Nephron progenitor cell (in vitro differentiated cells): Measurements from ENCODE around the gene IGLON5.
A peak's percentile ranks its signal among the peaks of the same experiment; 100 is the strongest.

ENCODE experiments used
- DNase-seq: peaks from one replicate; pipeline ENCODE4 v3.0.0; 2021
- H3K27ac Mint-ChIP-seq: 2 replicates; pipeline ENCODE4 v1.8.0; 2021; ENCODE audit warnings: mild to moderate bottlenecking, moderate library complexity, mixed read lengths
- H3K27me3 Mint-ChIP-seq: 2 replicates; pipeline ENCODE4 v1.8.0; 2021; ENCODE audit warnings: mild to moderate bottlenecking, low read depth, mixed read lengths; ENCODE audit not compliant: poor library complexity
- H3K36me3 Mint-ChIP-seq: 2 replicates; pipeline ENCODE4 v1.8.0; 2021; ENCODE audit warnings: low read depth, mixed read lengths
- H3K4me1 Mint-ChIP-seq: 2 replicates; pipeline ENCODE4 v1.8.0; 2021; ENCODE audit warnings: mixed read lengths
- H3K4me3 Mint-ChIP-seq: 2 replicates; pipeline ENCODE4 v1.8.0; 2021; ENCODE audit warnings: mild to moderate bottlenecking, moderate library complexity, mixed read lengths
- H3K9me3 Mint-ChIP-seq: 2 replicates; pipeline ENCODE4 v1.8.0; 2021; ENCODE audit warnings: mild to moderate bottlenecking, moderate library complexity, mixed read lengths
- TF ChIP-seq, protein P1 (sequence below): fragments of 200-600 bp; sonication (generic); IDR thresholded peaks from 2 replicates; pipeline ENCODE4 v1.5.0; 2021; ENCODE audit warnings: antibody characterized with exemption

The IGLON5 gene

DNA sequence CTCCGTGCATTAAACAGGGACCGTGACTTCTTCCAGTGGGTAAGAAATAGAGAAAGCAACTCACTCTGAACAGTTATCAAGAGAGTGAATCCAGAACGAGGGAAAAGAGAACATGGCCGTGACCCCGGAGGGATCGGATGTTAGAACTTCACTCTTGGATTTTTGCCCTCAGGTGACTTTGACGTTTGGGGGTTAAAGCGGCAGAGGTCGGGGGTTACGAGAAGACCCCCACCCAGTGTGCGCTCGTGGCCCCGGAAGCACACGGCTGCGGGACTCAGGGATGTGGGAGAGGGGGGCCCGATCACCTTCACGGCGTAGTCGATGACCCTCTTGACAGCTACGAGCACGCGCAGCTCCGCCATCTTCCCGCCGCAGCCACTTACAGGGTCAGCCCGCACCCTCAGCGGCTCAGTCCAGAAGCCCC is 54.5 kb downstream of the IGLON5 start, which contains the start of gene ETFB:
ETFB (minus strand) TSS at position 424 of the 424 bp plus-strand sequence; CDS start at position 362, 62 bp downstream.
- Mint-ChIP-seq H3K4me1 (peaks cover 61% of the 10 kb centered on the region), H3K4me3 (peak within 1 kb of the TSS; percentile 99), H3K36me3 (no peaks in the 10 kb centered on the region), H3K27me3 (peaks cover 4% of the 10 kb centered on the region), H3K27ac (peak within 1 kb of the TSS; percentile 100), H3K9me3 (no peaks in the 10 kb centered on the region)
- TF ChIP-seq, protein P1, sequence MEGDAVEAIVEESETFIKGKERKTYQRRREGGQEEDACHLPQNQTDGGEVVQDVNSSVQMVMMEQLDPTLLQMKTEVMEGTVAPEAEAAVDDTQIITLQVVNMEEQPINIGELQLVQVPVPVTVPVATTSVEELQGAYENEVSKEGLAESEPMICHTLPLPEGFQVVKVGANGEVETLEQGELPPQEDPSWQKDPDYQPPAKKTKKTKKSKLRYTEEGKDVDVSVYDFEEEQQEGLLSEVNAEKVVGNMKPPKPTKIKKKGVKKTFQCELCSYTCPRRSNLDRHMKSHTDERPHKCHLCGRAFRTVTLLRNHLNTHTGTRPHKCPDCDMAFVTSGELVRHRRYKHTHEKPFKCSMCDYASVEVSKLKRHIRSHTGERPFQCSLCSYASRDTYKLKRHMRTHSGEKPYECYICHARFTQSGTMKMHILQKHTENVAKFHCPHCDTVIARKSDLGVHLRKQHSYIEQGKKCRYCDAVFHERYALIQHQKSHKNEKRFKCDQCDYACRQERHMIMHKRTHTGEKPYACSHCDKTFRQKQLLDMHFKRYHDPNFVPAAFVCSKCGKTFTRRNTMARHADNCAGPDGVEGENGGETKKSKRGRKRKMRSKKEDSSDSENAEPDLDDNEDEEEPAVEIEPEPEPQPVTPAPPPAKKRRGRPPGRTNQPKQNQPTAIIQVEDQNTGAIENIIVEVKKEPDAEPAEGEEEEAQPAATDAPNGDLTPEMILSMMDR = no peak
- no peak for DNase-seq

DNA sequence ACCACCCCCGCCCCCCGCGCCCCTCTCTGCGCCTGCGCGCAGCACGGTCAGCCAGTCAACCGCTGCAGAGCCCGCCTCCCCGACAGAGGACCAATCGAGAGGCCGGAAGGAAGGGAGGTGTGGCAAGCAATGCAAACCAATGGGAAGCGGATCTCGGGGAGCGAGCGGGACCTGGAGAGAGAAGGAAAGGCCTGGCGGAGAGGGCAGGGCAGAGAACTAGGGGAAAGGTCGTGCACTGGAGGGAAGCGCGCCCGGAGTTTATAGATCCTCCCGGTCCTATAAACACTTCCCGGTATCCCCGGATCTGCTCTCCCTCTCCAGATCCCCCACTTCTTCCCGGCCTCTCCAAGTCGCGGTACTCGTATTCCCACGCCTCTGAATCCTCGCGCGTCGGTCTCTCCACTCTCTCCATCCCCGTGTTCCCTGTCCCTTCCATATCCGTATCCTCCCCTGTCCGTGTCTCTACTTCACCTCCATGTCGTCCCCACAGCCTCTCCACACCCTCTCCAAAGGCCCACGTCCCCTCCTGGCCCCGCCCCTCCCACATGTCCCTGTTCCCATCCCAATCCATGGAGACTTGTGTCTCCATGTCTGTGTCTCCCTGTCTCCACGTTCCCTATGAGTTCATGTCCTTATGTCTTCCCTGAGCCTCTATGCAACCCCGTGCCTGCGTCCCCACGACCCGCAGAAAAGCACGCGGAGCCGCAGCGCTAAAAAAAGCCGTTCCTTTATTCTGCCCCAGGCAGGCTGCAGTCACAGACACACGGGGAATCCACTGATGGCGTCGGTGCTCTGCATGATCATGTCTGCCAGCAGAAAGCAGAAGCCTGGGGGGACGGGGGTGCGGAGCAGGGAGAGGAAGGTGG is 55.2 kb downstream of the IGLON5 start:
- DNase-seq = peak; percentile 96
- peak overlapping the region; percentile 100 for H3K27ac Mint-ChIP-seq
- H3K4me1 Mint-ChIP-seq = peaks cover 66% of the 10 kb centered on the region
- H3K9me3 Mint-ChIP-seq = no peaks in the 10 kb centered on the region
- H3K4me3 Mint-ChIP-seq = peak overlapping the region; percentile 99
- H3K27me3 Mint-ChIP-seq = peaks cover 4% of the 10 kb centered on the region
- TF ChIP-seq, protein P1 = no peak
- H3K36me3 Mint-ChIP-seq = no peaks in the 10 kb centered on the region

DNA sequence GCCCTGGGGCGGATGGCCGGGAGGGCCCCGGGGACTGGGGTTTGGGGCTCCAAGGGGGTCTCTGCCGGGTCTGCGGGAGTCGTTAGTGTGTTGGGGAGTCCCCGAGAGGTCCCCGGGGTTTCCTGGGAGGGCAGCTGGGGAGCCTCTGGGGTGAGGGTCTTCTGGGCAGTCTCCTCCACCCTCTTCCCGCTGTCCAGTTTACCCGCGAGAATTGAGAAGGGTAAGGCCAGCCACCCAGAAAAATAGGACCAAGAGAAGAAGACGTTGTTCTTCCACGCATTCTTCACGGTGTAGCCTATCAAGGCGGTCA is 55.8 kb downstream of the IGLON5 start:
- peak overlapping the region; percentile 100 for H3K27ac Mint-ChIP-seq
- peak overlapping the region; percentile 99 for H3K4me3 Mint-ChIP-seq
- peaks cover 4% of the 10 kb centered on the region for H3K27me3 Mint-ChIP-seq
- H3K9me3 Mint-ChIP-seq = no peaks in the 10 kb centered on the region
- H3K36me3 Mint-ChIP-seq = no peaks in the 10 kb centered on the region
- TF ChIP-seq, protein P1 = no peak
- H3K4me1 Mint-ChIP-seq = peaks cover 67% of the 10 kb centered on the region
- peak; percentile 43 for DNase-seq

GRCh38 chr19:51367565-51368365 is 56.3 kb downstream of the IGLON5 start:
- H3K27me3 Mint-ChIP-seq = peaks cover 6% of the 10 kb centered on the region
- TF ChIP-seq, protein P1 = no peak
- H3K36me3 Mint-ChIP-seq = no peaks in the 10 kb centered on the region
- peak overlapping the region; percentile 99 for H3K4me3 Mint-ChIP-seq
- peak overlapping the region; percentile 100 for H3K27ac Mint-ChIP-seq
- H3K4me1 Mint-ChIP-seq = peaks cover 67% of the 10 kb centered on the region
- DNase-seq = peak; percentile 100
- H3K9me3 Mint-ChIP-seq = no peaks in the 10 kb centered on the region

DNA sequence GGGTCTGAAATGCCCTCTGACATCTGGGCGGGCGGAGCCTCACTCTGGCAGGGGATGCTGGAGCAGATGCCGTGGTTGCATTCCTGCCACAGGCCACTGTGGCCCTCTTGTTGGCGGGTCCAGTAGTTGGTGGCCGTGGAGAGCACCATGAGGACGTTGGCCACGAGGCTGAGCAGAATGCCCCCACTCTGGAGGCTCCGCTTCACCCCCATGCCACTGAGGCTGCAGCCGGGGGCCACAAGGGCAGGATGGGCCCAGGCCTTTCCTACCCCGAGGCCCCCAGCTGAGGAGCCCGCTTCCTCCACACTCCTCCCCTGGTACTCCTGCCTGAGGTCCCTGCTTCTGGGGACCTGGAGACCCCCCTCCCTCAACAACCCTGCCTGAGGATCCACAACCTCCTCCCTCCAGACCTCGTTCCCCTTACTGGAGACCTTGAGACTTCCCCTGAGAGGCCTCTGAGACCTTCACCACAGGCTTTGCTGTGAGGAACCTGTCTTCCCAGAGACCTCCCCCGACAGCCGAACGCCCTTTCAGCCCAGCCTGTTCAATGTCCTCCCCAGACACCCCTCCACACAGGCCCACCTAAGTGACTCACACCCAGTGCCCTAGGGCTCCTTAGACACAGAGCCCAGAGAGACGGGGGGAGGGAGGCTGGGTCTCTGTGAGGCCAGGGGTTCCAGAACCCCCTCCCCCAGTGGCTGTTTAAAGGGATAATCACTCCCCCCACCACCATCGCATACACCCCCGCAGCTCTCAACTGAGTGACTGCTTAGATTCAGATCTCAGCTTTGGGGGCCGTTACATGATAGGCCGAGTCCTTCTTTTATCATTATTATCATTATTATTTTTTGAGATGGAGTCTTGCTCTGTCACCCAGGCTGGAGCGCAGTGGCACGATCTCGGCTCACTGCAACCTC is 57.2 kb downstream of the IGLON5 start, which contains the start of gene CLDND2:
CLDND2 (minus strand) TSS at position 638 of the 917 bp plus-strand sequence; CDS start at position 212, 426 bp downstream.
- no peak for DNase-seq
- Mint-ChIP-seq H3K4me3 (peak within 1 kb of the TSS; percentile 99), H3K27me3 (peaks cover 12% of the 10 kb centered on the region), H3K36me3 (no peaks in the 10 kb centered on the region), H3K9me3 (no peaks in the 10 kb centered on the region), H3K4me1 (peaks cover 64% of the 10 kb centered on the region), H3K27ac (peak within 1 kb of the TSS; percentile 87)
- TF ChIP-seq, protein P1 = no peak
